Bronchial epithelial cell (primary cell): ENCODE measurements around the gene IPP. TPM values are rescaled to one million over a fixed set of nuclear protein-coding genes. Genes with fewer than 3 reads are reported as not detected.
"Not testable (repeated sequence)": the region's sequence is repeated elsewhere in the genome, so short reads cannot be mapped to it uniquely, and the experiment has no call there.

Source experiments
- DNase-seq: peaks from one replicate; pipeline ENCODE4 v3.0.0-alpha.2; 2010; ENCODE audit warnings: low read depth
- FAIRE-seq: peaks from 2 replicates; lab custom pipeline; 2011; peaks lifted over from hg19 to GRCh38; lab: Jason Lieb, UNC
- H3K27me3 ChIP-seq: 2 replicates; pipeline ENCODE4 v1.5.1; 2011; ENCODE audit warnings: low read length; ENCODE audit not compliant: control insufficient read depth, insufficient read depth
- H3K36me3 ChIP-seq: 2 replicates; pipeline ENCODE4 v1.5.1; 2011; ENCODE audit warnings: low read length; ENCODE audit not compliant: control insufficient read depth, insufficient read depth
- H3K4me3 ChIP-seq: 2 replicates; pipeline ENCODE4 v1.5.1; 2011; ENCODE audit warnings: mild to moderate bottlenecking, low read depth, low read length, control low read depth
- CTCF ChIP-seq: IDR thresholded peaks from 2 replicates; pipeline ENCODE4 v1.5.1; 2011; ENCODE audit warnings: mild to moderate bottlenecking, moderate library complexity, low read length, control low read depth, inconsistent platforms; ENCODE audit not compliant: insufficient read depth, severe bottlenecking
- total RNA-seq: library from RNA; depleted of rRNA; stranded (reverse); fragments of >200 nt; gene quantifications from 2 replicates; pipeline ENCODE4 v1.2.1, GENCODE V29; 2014

IPP gene
- total RNA-seq, 1 donor from 2014 or later, result 9.7 TPM

GRCh38 chr1:45684402-45684801 is 66.1 kb downstream of the IPP start:
- TF ChIP-seq CTCF, result no peak
- Histone ChIP-seq H3K27me3 (no peaks in the 10 kb centered on the region), H3K4me3 (no peak overlapping the region), H3K36me3 (no peaks in the 10 kb centered on the region)
- DNase-seq, result no peak
- FAIRE-seq, result no peak

GRCh38 chr1:45682942-45683341 is 67.5 kb downstream of the IPP start:
- TF ChIP-seq CTCF, result no peak
- H3K27me3 ChIP-seq, result no peaks in the 10 kb centered on the region
- FAIRE-seq (no peak), DNase-seq (no peak)
- H3K4me3 ChIP-seq, result no peak overlapping the region
- no peaks in the 10 kb centered on the region for H3K36me3 ChIP-seq

- no peak for DNase-seq
- no peak for TF ChIP-seq CTCF
- FAIRE-seq, result no peak
- Histone ChIP-seq H3K4me3 (no peak overlapping the region), H3K27me3 (no peaks in the 10 kb centered on the region), H3K36me3 (no peaks in the 10 kb centered on the region)
Observed at GRCh38 chr1:45679123-45679522, 71.3 kb downstream of the IPP start.

GRCh38 chr1:45678489-45678888 is 72.0 kb downstream of the IPP start:
- FAIRE-seq, result no peak
- no peak overlapping the region for H3K4me3 ChIP-seq
- no peaks in the 10 kb centered on the region for H3K36me3 ChIP-seq
- TF ChIP-seq CTCF, result no peak
- no peak for DNase-seq
- no peaks in the 10 kb centered on the region for H3K27me3 ChIP-seq

- FAIRE-seq, result no peak
- no peak overlapping the region for H3K4me3 ChIP-seq
- H3K36me3 ChIP-seq, result no peaks in the 10 kb centered on the region
- H3K27me3 ChIP-seq, result no peaks in the 10 kb centered on the region
- no peak for DNase-seq
- no peak for TF ChIP-seq CTCF
Observed at GRCh38 chr1:45677751-45678245, 72.7 kb downstream of the IPP start.

- not testable (repeated sequence) for H3K4me3 ChIP-seq, DNase-seq, FAIRE-seq, H3K27me3 ChIP-seq, H3K36me3 ChIP-seq
Observed at GRCh38 chr1:45676553-45676952, 73.9 kb downstream of the IPP start.
